Measurements from ENCODE around the gene GNA14. TPM values are rescaled to one million over a fixed set of nuclear protein-coding genes. Genes with fewer than 3 reads are reported as not detected.

The GNA14 gene
- total and polyA plus RNA-seq, 2 of the 8 experiments (the other 6 are each of a cell fraction or from before 2014, with no cell fraction given) = 3.4 to 6.3 TPM

DNA sequence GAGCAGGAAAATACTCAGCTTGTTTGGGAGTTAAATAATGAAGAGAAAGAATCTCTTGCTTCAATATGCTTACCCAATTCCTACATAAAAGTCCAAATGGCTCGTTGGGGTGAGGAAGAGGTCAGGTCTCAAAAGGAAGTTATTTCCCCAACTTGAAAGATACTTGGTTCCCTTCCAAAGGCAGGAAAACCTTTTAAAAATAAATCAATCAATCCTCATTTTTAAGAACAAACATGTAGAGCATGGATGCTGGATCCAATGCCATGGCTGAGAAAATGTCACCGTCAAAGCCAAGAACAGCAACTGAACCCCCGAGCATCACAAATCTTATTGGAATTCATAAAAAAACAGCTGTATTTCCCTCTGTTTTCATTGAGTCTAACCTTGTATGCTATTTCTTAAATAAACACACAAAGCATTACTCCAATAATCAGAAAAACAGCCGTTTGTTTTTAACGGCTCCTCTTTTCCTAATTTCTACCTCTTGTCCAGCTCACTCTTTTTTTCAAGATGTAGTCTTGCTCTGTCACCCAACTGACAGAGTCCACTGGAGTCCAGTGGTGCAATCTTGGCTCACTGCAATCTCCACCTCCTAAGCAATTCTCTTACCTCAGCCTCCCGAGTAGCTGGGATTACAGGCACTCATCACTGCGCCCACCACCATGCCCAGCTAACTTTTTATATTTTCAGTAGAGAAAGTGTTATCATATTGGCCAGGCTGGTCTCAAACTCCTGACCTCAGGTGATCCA lies 140.7 kb downstream of the GNA14 start:
- POLR2A ChIA-PET (ENCODE audit: partially characterized antibody) = no interaction called here
- Histone ChIP-seq H3K27ac (ENCODE audit: low read depth, low read length) (no peak overlapping the region), H3K9me3 (ENCODE audit: insufficient read depth in 2 of 2, low read depth in 1 of 2, low read length in 1 of 2) (no peaks in the 10 kb centered on the region), H4K5ac (ENCODE audit: insufficient read length, low read depth, low read length) (no peak overlapping the region), H2BK15ac (ENCODE audit: low read length) (no peak overlapping the region), H3K4me1 (replicated peaks in 1 of 4; ENCODE audit: control insufficient read depth in 3 of 4, insufficient read depth in 4 of 4, low read length in 3 of 4) (no peaks in the 10 kb centered on the region; a peak in 1 of 7 replicates), H2BK5ac (ENCODE audit: low read depth, low read length) (no peak overlapping the region), H3K27me3 (replicated peaks in 1 of 4; ENCODE audit: control insufficient read depth in 3 of 4, extremely low read depth in 1 of 4, insufficient read depth in 3 of 4, low read length in 3 of 4) (no peaks in the 10 kb centered on the region), H3K9ac (replicated peaks in 1 of 4; ENCODE audit: extremely low read depth in 1 of 4, low read depth in 3 of 4, low read length in 3 of 4) (no peak overlapping the region), H3K18ac (ENCODE audit: extremely low read depth, low read length) (no peak overlapping the region), H4K20me1 (replicated peaks in 1 of 2; ENCODE audit: control insufficient read depth in 1 of 2, insufficient read depth in 2 of 2, low read length in 2 of 2) (no peaks in the 10 kb centered on the region), H3K14ac (ENCODE audit: insufficient read length) (no peak overlapping the region), H3K79me1 (ENCODE audit: low read depth, low read length) (no peaks in the 10 kb centered on the region), H2BK12ac (ENCODE audit: low read depth, low read length) (no peak overlapping the region), H2AFZ (ENCODE audit: low read length) (no peak overlapping the region), H4K8ac (ENCODE audit: extremely low read depth, insufficient read depth, low read length) (no peak overlapping the region), H4K91ac (replicated peaks; ENCODE audit: insufficient read length, low read length) (no peak overlapping the region), H3K4me3 (ENCODE audit: extremely low read depth in 1 of 4, insufficient read depth in 2 of 4, low read depth in 3 of 4, low read length in 4 of 4) (no peak overlapping the region), H3K36me3 (ENCODE audit: control insufficient read depth in 2 of 4, insufficient read depth in 4 of 4, low read length in 3 of 4) (no peaks in the 10 kb centered on the region), H3K56ac (replicated peaks; ENCODE audit: insufficient read length, low read depth, low read length) (no peak overlapping the region), H2AK5ac (ENCODE audit: low read depth, low read length) (no peak overlapping the region), H2BK20ac (ENCODE audit: low read length) (no peak overlapping the region), H3K79me2 (ENCODE audit: control insufficient read depth in 1 of 2, insufficient read depth in 2 of 2, low read length in 2 of 2) (no peaks in the 10 kb centered on the region), H2BK120ac (replicated peaks; ENCODE audit: low read depth, low read length) (no peak overlapping the region), H3K4ac (replicated peaks; ENCODE audit: insufficient read length, low read depth, low read length) (no peak overlapping the region), H3K4me2 (ENCODE audit: insufficient read depth in 1 of 2, low read depth in 2 of 2, low read length in 2 of 2) (no peak overlapping the region), H3K23ac (ENCODE audit: insufficient read length) (no peak overlapping the region), H3K23me2 (ENCODE audit: low read depth, low read length) (no peaks in the 10 kb centered on the region; the same call in 1 of the 2 replicates)
- CTCF ChIA-PET (ENCODE audit: partially characterized antibody) = interaction anchor here (0.6 to 1.3 kb wide), 3 partner anchors 18 to 52 kb away, joined by 3 read pairs; no protein-coding TSS in a partner anchor
- WGBS, 2 experiments (ENCODE audit: extremely low coverage in 1 of 2, insufficient coverage in 1 of 2, insufficient read length in 1 of 2, insufficient replicate concordance in 2 of 2, low coverage in 1 of 2, low lambda C conversion rate in 2 of 2, missing lambda C conversion rate in 1 of 2) = 88% methylated on average over 7 of the region's 7 CpGs; no CpG with 5 or more reads in 1 of the 2 experiments
- no peak for DNase-seq (ENCODE audit: low read depth in 1 of 2, low spot score in 2 of 2)
- no peak for FAIRE-seq
- TF ChIP-seq SP2 (IDR thresholded peaks at IDR 0.05; ENCODE audit: low read length) = no peak
- TF ChIP-seq, protein P1, sequence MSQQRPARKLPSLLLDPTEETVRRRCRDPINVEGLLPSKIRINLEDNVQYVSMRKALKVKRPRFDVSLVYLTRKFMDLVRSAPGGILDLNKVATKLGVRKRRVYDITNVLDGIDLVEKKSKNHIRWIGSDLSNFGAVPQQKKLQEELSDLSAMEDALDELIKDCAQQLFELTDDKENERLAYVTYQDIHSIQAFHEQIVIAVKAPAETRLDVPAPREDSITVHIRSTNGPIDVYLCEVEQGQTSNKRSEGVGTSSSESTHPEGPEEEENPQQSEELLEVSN (IDR thresholded peaks at IDR 0.05) = no peak
- no peak for TF ChIP-seq ASH2L (IDR thresholded peaks at IDR 0.05; ENCODE audit: low read length)
- no peak for TF ChIP-seq YY1 (IDR thresholded peaks at IDR 0.05; ENCODE audit: low read depth, low read length)
- no peak for TF ChIP-seq NRF1 (IDR thresholded peaks at IDR 0.05; ENCODE audit: low read depth, low read length)
- TF ChIP-seq, protein P2, sequence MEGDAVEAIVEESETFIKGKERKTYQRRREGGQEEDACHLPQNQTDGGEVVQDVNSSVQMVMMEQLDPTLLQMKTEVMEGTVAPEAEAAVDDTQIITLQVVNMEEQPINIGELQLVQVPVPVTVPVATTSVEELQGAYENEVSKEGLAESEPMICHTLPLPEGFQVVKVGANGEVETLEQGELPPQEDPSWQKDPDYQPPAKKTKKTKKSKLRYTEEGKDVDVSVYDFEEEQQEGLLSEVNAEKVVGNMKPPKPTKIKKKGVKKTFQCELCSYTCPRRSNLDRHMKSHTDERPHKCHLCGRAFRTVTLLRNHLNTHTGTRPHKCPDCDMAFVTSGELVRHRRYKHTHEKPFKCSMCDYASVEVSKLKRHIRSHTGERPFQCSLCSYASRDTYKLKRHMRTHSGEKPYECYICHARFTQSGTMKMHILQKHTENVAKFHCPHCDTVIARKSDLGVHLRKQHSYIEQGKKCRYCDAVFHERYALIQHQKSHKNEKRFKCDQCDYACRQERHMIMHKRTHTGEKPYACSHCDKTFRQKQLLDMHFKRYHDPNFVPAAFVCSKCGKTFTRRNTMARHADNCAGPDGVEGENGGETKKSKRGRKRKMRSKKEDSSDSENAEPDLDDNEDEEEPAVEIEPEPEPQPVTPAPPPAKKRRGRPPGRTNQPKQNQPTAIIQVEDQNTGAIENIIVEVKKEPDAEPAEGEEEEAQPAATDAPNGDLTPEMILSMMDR (IDR thresholded peaks at IDR 0.05; ENCODE audit: control extremely low read depth in 1 of 3, insufficient read depth in 1 of 3, low read depth in 1 of 3, low read length in 3 of 3) = no peak
- no peak for TF ChIP-seq JUN (IDR thresholded peaks at IDR 0.05; ENCODE audit: low read depth, low read length)
- no peak for TF ChIP-seq TAF7 (optimal IDR thresholded peaks at IDR 0.05; ENCODE audit: borderline replicate concordance, low read depth, low read length)
- no peak for TF ChIP-seq RAD21 (IDR thresholded peaks at IDR 0.05 in 1 of 2, conservative IDR thresholded peaks at IDR 0.05 in 1 of 2; ENCODE audit: low read depth in 2 of 2, low read length in 2 of 2)

Data from H1 (cell line).